NK-92 treated with Interleukin-12 subunit alpha and Interleukin-12 subunit beta, amount 100 ng/mL, for 24 hours (cell line): ENCODE measurements around the gene GTF3C4.

ENCODE experiments used
- DNase-seq: peaks from one replicate; lab custom pipeline; 2025; lab: John Stamatoyannopoulos, UW

GTF3C4 gene

GRCh38 chr9:132732326-132733259, 62.3 kb downstream of the GTF3C4 start:
- DNase-seq = no peak

DNA sequence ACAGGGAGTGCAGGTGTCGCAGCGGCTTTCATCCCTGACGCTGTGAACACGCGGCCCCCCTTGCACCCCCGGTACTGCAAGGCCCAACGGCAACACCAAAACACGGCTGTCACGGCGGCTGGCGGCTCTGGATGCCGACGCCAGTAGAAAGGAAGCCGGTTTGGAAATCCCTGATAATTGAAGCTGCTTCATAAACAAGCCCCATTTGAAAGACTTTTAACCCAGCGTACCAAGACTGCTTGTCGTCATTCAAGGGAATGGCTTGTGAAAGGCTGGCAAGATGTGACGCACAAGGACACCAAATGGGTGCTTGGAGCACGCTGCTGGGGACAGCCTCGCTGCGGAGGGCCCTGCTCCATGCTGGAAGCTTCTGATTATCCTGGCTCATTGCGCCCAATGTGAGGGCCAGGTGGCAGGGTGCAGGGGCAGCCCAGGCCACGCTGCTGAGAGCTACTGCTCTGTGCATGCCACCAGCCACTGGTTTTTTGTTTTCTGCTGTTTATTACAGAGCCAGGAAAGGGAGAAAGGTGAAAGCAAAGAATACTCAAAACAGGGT, 63.1 kb downstream of the GTF3C4 start:
- no peak for DNase-seq

DNA sequence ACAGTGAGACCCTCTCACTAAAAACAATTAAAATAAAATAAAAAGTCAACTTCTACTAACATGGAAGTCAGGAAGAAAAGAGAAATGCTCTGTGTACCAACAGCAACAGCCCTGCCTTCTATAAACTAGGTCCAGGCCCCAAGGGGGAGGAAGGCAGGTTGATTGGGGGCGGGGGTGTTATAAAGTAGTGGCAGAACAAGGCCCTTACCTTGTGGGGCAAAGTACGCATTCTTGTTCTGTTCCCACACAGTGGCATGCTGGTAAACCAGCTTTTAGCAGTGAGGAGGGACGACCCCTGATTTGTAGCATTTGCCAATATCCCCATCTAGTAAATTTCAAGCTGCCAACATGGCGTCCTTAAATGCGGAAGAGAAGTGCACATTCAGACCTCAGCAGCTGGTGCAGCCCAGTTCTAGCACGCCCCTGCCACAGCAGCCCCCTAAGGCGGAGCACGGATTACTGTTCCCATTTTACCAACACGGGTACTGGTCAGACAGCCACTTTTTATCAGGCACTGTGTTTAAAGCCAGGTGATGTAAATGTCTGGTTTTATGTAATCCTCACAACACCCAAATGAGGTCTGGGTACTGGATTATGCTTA, 69.5 kb downstream of the GTF3C4 start:
- DNase-seq = no peak

GRCh38 chr9:132740526-132741309, 70.5 kb downstream of the GTF3C4 start:
- DNase-seq = no peak

- no peak for DNase-seq
Measured at GRCh38 chr9:132742821-132743311, 72.6 kb downstream of the GTF3C4 start.

DNA sequence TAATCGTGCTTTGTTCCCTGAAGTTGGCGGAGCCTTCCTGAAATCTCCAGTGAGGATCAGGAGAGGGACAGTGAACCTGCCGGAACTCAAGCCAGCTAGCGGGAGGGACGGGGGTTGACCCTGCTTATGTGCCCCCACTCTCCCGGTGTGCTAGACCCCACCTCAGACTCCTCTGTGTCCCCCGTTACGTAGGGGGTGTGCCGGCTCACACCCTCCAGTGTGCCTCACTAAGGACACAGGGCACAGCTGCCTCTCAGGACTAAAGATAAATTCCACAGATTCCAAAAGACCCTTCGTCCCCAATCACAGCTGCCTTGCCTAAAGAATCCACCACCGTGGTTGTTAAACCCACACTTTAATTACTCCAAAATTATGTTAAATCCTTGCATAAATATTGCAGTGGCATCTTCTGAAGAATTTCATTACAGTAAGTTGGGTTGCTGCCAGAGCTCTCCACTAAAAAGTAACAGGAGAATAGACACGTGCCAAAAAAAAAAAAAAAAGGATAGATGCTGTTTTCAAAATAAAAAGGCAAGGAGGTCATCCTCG, 73.7 kb downstream of the GTF3C4 start:
- no peak for DNase-seq
